ENCODE results near the gene HJV.

HJV gene

DNA sequence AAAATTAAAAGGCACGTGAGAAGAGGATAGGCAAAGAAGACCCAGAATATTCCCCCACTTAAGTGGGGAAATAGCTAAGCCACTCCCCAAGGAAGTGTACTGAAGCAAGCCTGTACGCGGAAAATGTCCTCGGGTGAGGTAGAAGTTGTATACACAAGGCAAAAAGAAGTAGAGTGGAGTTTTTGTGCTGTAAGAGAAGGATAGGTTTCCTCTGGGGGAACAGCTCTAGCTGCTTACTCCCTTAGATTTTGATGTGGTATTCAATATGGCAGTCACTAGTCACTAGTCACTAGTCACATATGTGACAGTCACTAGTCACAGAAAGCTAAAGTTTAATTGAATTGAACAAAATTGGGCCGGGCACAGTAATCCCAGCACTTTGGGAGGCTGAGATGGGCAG is 32.8 kb downstream of the HJV start:
- peaks cover 19% of the 10 kb centered on the region for H4K20me1 ChIP-seq (ENCODE audit: insufficient read depth, low read length, poor library complexity, severe bottlenecking)
- H3K9ac ChIP-seq (ENCODE audit: low read depth, low read length, poor library complexity, severe bottlenecking), result no peak overlapping the region
- TF ChIP-seq, protein P1, sequence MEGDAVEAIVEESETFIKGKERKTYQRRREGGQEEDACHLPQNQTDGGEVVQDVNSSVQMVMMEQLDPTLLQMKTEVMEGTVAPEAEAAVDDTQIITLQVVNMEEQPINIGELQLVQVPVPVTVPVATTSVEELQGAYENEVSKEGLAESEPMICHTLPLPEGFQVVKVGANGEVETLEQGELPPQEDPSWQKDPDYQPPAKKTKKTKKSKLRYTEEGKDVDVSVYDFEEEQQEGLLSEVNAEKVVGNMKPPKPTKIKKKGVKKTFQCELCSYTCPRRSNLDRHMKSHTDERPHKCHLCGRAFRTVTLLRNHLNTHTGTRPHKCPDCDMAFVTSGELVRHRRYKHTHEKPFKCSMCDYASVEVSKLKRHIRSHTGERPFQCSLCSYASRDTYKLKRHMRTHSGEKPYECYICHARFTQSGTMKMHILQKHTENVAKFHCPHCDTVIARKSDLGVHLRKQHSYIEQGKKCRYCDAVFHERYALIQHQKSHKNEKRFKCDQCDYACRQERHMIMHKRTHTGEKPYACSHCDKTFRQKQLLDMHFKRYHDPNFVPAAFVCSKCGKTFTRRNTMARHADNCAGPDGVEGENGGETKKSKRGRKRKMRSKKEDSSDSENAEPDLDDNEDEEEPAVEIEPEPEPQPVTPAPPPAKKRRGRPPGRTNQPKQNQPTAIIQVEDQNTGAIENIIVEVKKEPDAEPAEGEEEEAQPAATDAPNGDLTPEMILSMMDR (conservative IDR thresholded peaks at IDR 0.05; ENCODE audit: low read length), result no peak
- TF ChIP-seq EZH2phosphoT487 (IDR thresholded peaks at IDR 0.05; ENCODE audit: borderline replicate concordance), result no peak
- no peak overlapping the region for H2AFZ ChIP-seq (ENCODE audit: low read length)
- no peaks in the 10 kb centered on the region for H3K27me3 ChIP-seq (ENCODE audit: insufficient read depth, low read length, poor library complexity, severe bottlenecking)
- peaks cover 28% of the 10 kb centered on the region for H3K4me1 ChIP-seq (ENCODE audit: insufficient read depth, low read length, poor library complexity, severe bottlenecking)
- no peak overlapping the region for H3K4me2 ChIP-seq (ENCODE audit: low read depth, low read length, poor library complexity, severe bottlenecking)
- H3K9me3 ChIP-seq (ENCODE audit: insufficient read depth, low read depth, low read length), result no peaks in the 10 kb centered on the region
- H3K9me2 ChIP-seq (replicated peaks; ENCODE audit: low read depth, low read length), result no peaks in the 10 kb centered on the region
- peaks cover 19% of the 10 kb centered on the region for H3K79me2 ChIP-seq (ENCODE audit: insufficient read depth, low read length)
- H3K4me3 ChIP-seq (ENCODE audit: low read length, poor library complexity, severe bottlenecking), result no peak overlapping the region
- peaks cover 18% of the 10 kb centered on the region for H3F3A ChIP-seq (ENCODE audit: low read depth)
- H3K36me3 ChIP-seq (ENCODE audit: insufficient read depth, low read length), result peaks cover 13% of the 10 kb centered on the region; the same call in 1 of the 2 replicates

DNA sequence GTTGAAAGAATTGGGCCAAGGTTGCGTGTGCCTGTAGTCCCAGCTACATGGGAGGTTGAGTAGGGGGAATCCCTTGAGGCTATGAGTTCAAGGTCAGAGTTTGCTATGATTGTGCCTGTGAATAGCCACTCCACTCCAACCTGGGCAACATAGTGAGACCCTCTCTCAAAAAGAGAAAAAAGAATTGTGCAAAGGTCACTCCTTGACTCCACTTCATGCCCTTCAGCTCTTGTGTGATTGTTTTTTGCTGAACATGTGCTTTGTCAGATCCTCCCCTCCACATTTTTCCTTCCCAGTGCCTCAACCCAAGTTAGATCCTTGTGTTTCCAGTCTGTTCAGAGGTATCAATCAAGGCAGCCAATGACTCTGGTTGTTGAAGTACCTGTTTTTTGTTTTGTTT is 33.6 kb downstream of the HJV start:
- H3K4me3 ChIP-seq (ENCODE audit: low read length, poor library complexity, severe bottlenecking), result no peak overlapping the region
- H3K4me2 ChIP-seq (ENCODE audit: low read depth, low read length, poor library complexity, severe bottlenecking), result no peak overlapping the region
- H3K9me2 ChIP-seq (replicated peaks; ENCODE audit: low read depth, low read length), result no peaks in the 10 kb centered on the region
- peaks cover 4% of the 10 kb centered on the region; the same call in 1 of the 2 replicates for H3K36me3 ChIP-seq (ENCODE audit: insufficient read depth, low read length)
- no peak overlapping the region for H2AFZ ChIP-seq (ENCODE audit: low read length)
- H3K9ac ChIP-seq (ENCODE audit: low read depth, low read length, poor library complexity, severe bottlenecking), result no peak overlapping the region
- H4K20me1 ChIP-seq (ENCODE audit: insufficient read depth, low read length, poor library complexity, severe bottlenecking), result peaks cover 10% of the 10 kb centered on the region
- H3K4me1 ChIP-seq (ENCODE audit: insufficient read depth, low read length, poor library complexity, severe bottlenecking), result peaks cover 25% of the 10 kb centered on the region
- peaks cover 10% of the 10 kb centered on the region for H3K79me2 ChIP-seq (ENCODE audit: insufficient read depth, low read length)
- no peaks in the 10 kb centered on the region for H3K9me3 ChIP-seq (ENCODE audit: insufficient read depth, low read depth, low read length)
- H3K27me3 ChIP-seq (ENCODE audit: insufficient read depth, low read length, poor library complexity, severe bottlenecking), result no peaks in the 10 kb centered on the region
- no peak for TF ChIP-seq EZH2phosphoT487 (IDR thresholded peaks at IDR 0.05; ENCODE audit: borderline replicate concordance)
- TF ChIP-seq, protein P1 (conservative IDR thresholded peaks at IDR 0.05; ENCODE audit: low read length), result no peak
- H3F3A ChIP-seq (ENCODE audit: low read depth), result peaks cover 15% of the 10 kb centered on the region

DNA sequence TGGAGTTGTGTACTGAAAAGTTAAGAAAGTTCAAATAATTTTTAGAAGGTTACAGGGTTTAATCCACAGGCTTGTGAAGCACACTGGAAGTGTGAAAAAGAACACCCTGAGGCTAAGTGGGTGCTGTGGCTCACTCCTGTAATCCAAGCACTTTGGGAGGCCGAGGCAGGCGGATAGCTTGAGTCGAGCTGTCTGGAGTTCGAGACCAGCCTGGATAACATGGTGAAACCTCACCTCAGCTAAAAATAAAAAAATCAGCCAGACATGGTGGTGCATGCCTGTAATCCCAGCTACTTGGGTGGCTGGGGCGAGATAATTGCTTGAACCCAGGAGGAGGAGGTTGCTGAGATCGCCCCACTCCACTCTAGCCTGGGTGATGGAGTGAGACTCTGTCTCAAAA is 35.0 kb downstream of the HJV start:
- H3K27me3 ChIP-seq (ENCODE audit: insufficient read depth, low read length, poor library complexity, severe bottlenecking), result no peaks in the 10 kb centered on the region
- no peak overlapping the region for H3K4me2 ChIP-seq (ENCODE audit: low read depth, low read length, poor library complexity, severe bottlenecking)
- no peaks in the 10 kb centered on the region for H3K79me2 ChIP-seq (ENCODE audit: insufficient read depth, low read length)
- H3K9me3 ChIP-seq (ENCODE audit: insufficient read depth, low read depth, low read length), result no peaks in the 10 kb centered on the region
- TF ChIP-seq, protein P1 (conservative IDR thresholded peaks at IDR 0.05; ENCODE audit: low read length), result no peak
- TF ChIP-seq EZH2phosphoT487 (IDR thresholded peaks at IDR 0.05; ENCODE audit: borderline replicate concordance), result no peak
- no peak overlapping the region for H3K9ac ChIP-seq (ENCODE audit: low read depth, low read length, poor library complexity, severe bottlenecking)
- peaks cover 9% of the 10 kb centered on the region; the same call in 1 of the 2 replicates for H3F3A ChIP-seq (ENCODE audit: low read depth)
- H3K36me3 ChIP-seq (ENCODE audit: insufficient read depth, low read length), result no peaks in the 10 kb centered on the region
- no peaks in the 10 kb centered on the region for H3K9me2 ChIP-seq (replicated peaks; ENCODE audit: low read depth, low read length)
- H4K20me1 ChIP-seq (ENCODE audit: insufficient read depth, low read length, poor library complexity, severe bottlenecking), result no peaks in the 10 kb centered on the region
- peaks cover 32% of the 10 kb centered on the region for H3K4me1 ChIP-seq (ENCODE audit: insufficient read depth, low read length, poor library complexity, severe bottlenecking)
- H2AFZ ChIP-seq (ENCODE audit: low read length), result no peak overlapping the region
- no peak overlapping the region for H3K4me3 ChIP-seq (ENCODE audit: low read length, poor library complexity, severe bottlenecking)
